Right lobe of liver (tissue), 4 donors: ENCODE results near the gene ZCCHC8.

Source experiments
- POLR2A ChIP-seq: fragments of 450-650 bp; IDR thresholded peaks from one replicate; pipeline ENCODE4 v1.6.1; 2017; ENCODE audit warnings: antibody characterized with exemption, mild to moderate bottlenecking
- TF ChIP-seq, protein P1 (sequence below), 4 donors: fragments of 200-600 bp in 3 of 4; fragments of 450-650 bp in 1 of 4; IDR thresholded peaks; one replicate each; pipeline versions ENCODE4 v1.5.1 to v1.8.0; 2016 to 2022; ENCODE audit warnings: antibody characterized with exemption in 4 of 4, mild to moderate bottlenecking in 2 of 4
- donor health status: DM: no; HTN: no; CAD: no.
- donor health status: DM: no; HTN: no; CAD: no.
- donor health status: DM: no; HTN: yes; CAD: no.

DNA sequence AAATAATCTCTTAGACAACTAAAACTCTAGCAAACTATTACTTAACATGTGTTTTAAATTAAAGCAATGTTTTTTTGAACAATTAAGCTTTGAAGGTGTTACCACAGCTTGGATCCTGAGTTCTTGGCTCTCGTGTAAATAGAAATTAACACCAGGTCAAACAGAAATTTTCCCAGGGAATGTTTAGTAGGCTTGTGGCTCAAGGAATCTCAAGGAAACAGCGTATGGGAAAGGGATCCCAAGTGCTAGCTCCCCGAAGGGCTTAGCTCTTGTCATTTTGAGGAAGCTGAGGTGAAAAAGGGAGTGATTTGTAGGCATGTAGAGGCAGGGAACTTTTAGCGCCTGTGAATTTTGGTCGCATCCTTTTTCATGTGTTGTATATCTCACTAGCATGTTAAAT is 37.8 kb upstream of the ZCCHC8 start:
- TF ChIP-seq, protein P1, sequence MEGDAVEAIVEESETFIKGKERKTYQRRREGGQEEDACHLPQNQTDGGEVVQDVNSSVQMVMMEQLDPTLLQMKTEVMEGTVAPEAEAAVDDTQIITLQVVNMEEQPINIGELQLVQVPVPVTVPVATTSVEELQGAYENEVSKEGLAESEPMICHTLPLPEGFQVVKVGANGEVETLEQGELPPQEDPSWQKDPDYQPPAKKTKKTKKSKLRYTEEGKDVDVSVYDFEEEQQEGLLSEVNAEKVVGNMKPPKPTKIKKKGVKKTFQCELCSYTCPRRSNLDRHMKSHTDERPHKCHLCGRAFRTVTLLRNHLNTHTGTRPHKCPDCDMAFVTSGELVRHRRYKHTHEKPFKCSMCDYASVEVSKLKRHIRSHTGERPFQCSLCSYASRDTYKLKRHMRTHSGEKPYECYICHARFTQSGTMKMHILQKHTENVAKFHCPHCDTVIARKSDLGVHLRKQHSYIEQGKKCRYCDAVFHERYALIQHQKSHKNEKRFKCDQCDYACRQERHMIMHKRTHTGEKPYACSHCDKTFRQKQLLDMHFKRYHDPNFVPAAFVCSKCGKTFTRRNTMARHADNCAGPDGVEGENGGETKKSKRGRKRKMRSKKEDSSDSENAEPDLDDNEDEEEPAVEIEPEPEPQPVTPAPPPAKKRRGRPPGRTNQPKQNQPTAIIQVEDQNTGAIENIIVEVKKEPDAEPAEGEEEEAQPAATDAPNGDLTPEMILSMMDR (IDR thresholded peaks at IDR 0.05): no peak
- TF ChIP-seq POLR2A: no peak
